Activated T-helper 1 cell treated with Interleukin-2 at 50 U/mL for 16 hours (primary cell): ENCODE results near the gene FOXO3.

Source experiments
- DNase-seq: peaks from one replicate; pipeline ENCODE4 v3.0.0-alpha.2; 2020; ENCODE audit warnings: low read depth

Gene FOXO3

GRCh38 chr6:108714766-108715414 is 154.2 kb downstream of the FOXO3 start:
- no peak for DNase-seq

- DNase-seq = no peak
Observed at GRCh38 chr6:108715832-108716231, 155.1 kb downstream of the FOXO3 start.

GRCh38 chr6:108716801-108717791 is 156.4 kb downstream of the FOXO3 start:
- DNase-seq = no peak

GRCh38 chr6:108719477-108719876 is 158.8 kb downstream of the FOXO3 start:
- DNase-seq = no peak

GRCh38 chr6:108720827-108721226 is 160.1 kb downstream of the FOXO3 start:
- DNase-seq = no peak

- DNase-seq = no peak
Observed at GRCh38 chr6:108721286-108721685, 160.6 kb downstream of the FOXO3 start.

GRCh38 chr6:108723594-108723993 is 162.9 kb downstream of the FOXO3 start:
- DNase-seq = no peak

- DNase-seq = no peak
Observed at GRCh38 chr6:108726726-108727339, 166.1 kb downstream of the FOXO3 start.

- no peak for DNase-seq
Observed at GRCh38 chr6:108727966-108728730, 167.4 kb downstream of the FOXO3 start.

GRCh38 chr6:108728826-108729225 is 168.1 kb downstream of the FOXO3 start:
- DNase-seq = no peak

GRCh38 chr6:108730635-108731515 is 170.2 kb downstream of the FOXO3 start:
- no peak for DNase-seq

- no peak for DNase-seq
Observed at GRCh38 chr6:108732091-108732870, 171.6 kb downstream of the FOXO3 start.

- no peak for DNase-seq
Observed at GRCh38 chr6:108733051-108733450, 172.3 kb downstream of the FOXO3 start.

GRCh38 chr6:108733706-108734265 is 173.1 kb downstream of the FOXO3 start:
- DNase-seq = no peak
